Measurements from ENCODE around the gene ZNF570. TPM values are rescaled to one million over a fixed set of nuclear protein-coding genes. Genes with fewer than 3 reads are reported as not detected.

Gene ZNF570
- total RNA-seq, 2 experiments from 2014 or later, result 5.2 to 5.3 TPM

DNA sequence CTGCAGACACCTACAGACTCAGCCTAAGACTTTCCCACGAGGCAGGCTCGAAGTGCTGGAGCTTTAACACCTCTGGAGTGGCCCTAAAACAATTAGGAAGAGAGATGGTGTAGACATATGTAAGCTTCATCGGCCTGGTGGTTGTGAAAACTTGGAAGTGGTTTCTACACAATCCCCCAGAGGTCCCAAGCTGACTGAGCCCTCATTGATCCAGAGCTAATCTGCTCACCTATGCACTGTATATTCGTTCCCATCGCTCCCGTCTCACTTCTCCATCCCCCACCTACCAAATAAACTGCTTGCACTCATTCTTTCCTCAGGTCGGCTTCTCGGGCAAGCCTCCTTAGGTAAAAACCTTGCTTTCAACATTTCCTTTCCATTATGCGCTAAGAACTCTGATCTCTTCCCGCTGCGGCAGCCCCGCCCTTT, 36.8 kb downstream of the ZNF570 start:
- ATAC-seq, result peak; percentile 24
- Mint-ChIP-seq H3K27ac (no peak overlapping the region), H3K4me1 (ENCODE audit: low read depth) (no peaks in the 10 kb centered on the region), H3K36me3 (ENCODE audit: low read depth) (peaks cover 41% of the 10 kb centered on the region), H3K9me3 (peaks cover 27% of the 10 kb centered on the region), H3K27me3 (no peaks in the 10 kb centered on the region), H3K4me3 (no peak overlapping the region)
- DNase-seq, result peak; percentile 11
- CTCF ChIA-PET, result no interaction called here
- POLR2A ChIA-PET, result interaction anchor here (1.0 to 1.6 kb wide), 5 partner anchors 40 to 1127 kb away, joined by 3 to 8 read pairs (median 4); partner anchors contain the start of genes ZFP14, ZNF527, ZNF540 and ZNF569
- intact Hi-C loops (cut with micrococcal nuclease), result no loop called here
- TF ChIP-seq, protein P1, sequence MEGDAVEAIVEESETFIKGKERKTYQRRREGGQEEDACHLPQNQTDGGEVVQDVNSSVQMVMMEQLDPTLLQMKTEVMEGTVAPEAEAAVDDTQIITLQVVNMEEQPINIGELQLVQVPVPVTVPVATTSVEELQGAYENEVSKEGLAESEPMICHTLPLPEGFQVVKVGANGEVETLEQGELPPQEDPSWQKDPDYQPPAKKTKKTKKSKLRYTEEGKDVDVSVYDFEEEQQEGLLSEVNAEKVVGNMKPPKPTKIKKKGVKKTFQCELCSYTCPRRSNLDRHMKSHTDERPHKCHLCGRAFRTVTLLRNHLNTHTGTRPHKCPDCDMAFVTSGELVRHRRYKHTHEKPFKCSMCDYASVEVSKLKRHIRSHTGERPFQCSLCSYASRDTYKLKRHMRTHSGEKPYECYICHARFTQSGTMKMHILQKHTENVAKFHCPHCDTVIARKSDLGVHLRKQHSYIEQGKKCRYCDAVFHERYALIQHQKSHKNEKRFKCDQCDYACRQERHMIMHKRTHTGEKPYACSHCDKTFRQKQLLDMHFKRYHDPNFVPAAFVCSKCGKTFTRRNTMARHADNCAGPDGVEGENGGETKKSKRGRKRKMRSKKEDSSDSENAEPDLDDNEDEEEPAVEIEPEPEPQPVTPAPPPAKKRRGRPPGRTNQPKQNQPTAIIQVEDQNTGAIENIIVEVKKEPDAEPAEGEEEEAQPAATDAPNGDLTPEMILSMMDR (IDR thresholded peaks at IDR 0.05), result no peak

DNA sequence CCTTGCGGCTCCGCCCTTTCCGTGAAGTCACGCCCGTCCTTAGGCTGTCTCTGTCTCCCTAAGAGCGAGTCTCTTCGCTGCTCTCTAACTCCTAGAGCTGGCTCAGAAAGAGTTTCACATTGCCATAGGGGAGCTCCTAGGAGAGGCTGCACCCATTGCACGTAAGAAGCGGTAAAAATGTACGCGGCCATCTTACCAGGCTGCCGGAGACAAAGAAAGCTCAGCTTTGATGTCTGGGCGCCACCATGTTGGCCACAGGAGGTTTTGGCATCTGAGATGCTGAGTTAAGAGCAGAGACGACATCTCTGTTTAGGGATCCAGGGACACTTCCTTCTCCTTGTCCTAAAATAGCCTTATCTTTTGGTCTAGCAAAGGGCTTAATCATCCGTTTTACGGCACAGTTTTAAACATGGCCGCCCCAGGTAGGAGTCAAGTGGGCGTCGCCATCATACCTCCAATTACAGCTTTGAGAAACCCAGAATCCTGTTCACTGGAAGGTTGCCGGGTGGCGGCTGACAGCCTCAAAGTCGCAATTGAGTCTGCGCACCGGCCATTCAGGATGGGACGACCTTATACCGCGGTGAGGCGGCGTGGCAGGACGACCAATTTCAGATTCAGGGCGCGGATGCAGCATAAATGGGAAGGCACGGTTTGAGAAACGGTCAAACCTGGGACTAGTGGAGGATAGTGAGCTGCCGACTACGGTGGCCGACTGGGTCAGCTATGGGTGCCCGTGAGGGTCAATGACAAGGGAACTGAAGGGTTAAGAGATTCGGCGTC, 37.4 kb downstream of the ZNF570 start, which contains the start of gene ZNF793:
Gene ZNF793, plus strand, starts transcription at position 553 of the 780 bp plus-strand sequence. CDS start 16,501 bp downstream, outside the sequence.
- TF ChIP-seq, protein P1 (IDR thresholded peaks at IDR 0.05), result no peak
- ATAC-seq, result peak; percentile 87
- Mint-ChIP-seq H3K27me3 (no peaks in the 10 kb centered on the region), H3K27ac (no peak within 1 kb of the TSS), H3K36me3 (ENCODE audit: low read depth) (peaks cover 47% of the 10 kb centered on the region), H3K9me3 (peaks cover 27% of the 10 kb centered on the region), H3K4me1 (ENCODE audit: low read depth) (no peaks in the 10 kb centered on the region), H3K4me3 (no peak within 1 kb of the TSS)
- peak; percentile 87 for DNase-seq
- ChIA-PET POLR2A (interaction anchor here (0.7 to 1.6 kb wide), 6 partner anchors 40 to 1128 kb away, joined by 3 to 8 read pairs (median 4); partner anchors contain the start of genes ZFP14, ZNF527, ZNF540 and ZNF569), CTCF (no interaction called here)
- intact Hi-C loops (cut with micrococcal nuclease), result no loop called here

DNA sequence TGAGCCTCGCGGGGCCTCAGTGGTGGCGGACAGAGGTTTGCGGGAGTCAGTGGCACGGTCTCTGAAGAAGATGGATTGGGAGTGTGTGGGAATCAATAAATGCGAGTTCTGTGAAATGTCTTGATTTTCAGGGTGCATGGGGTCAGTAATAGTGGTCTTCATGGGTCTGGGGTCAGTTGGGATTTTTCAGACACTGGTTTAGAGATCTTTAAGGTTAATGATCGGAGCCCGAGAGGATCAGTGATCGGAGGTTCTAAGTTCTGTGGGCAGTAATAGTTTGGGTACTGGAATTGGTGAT, 38.0 kb downstream of the ZNF570 start:
- Mint-ChIP-seq H3K36me3 (ENCODE audit: low read depth) (peaks cover 47% of the 10 kb centered on the region), H3K9me3 (peaks cover 27% of the 10 kb centered on the region), H3K27me3 (no peaks in the 10 kb centered on the region), H3K27ac (no peak overlapping the region), H3K4me1 (ENCODE audit: low read depth) (no peaks in the 10 kb centered on the region), H3K4me3 (no peak overlapping the region)
- POLR2A ChIA-PET, result interaction anchor here (1.0 to 1.6 kb wide), 4 partner anchors 41 to 1129 kb away, joined by 3 to 8 read pairs (median 4); partner anchors contain the start of genes ZFP14, ZNF527, ZNF540 and ZNF569
- ATAC-seq (no peak), DNase-seq (no peak)
- CTCF ChIA-PET, result no interaction called here
- TF ChIP-seq, protein P1 (IDR thresholded peaks at IDR 0.05), result no peak
- intact Hi-C loops (cut with micrococcal nuclease), result no loop called here

DNA sequence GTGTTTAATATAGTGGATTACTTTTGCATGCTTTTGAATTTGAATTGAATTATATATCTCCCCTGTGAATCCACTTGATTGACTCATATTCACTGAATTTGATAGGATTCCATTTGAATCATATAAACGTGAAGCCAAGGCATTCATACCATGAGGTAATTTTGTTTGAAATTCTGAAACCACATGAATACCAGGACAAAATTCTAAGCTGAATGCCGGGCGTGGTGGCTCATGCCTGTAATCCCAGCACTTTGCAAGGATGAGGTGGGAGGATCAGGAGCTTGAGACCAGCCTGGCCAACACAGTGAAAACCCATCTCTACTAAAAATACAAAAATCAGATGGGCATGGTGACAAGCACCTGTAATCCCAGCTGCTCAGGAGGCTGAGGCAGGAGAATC, 42.0 kb downstream of the ZNF570 start:
- Mint-ChIP-seq H3K9me3 (peaks cover 33% of the 10 kb centered on the region), H3K4me3 (no peak overlapping the region), H3K4me1 (ENCODE audit: low read depth) (no peaks in the 10 kb centered on the region), H3K36me3 (ENCODE audit: low read depth) (peaks cover 55% of the 10 kb centered on the region), H3K27ac (no peak overlapping the region), H3K27me3 (no peaks in the 10 kb centered on the region)
- ATAC-seq, result no peak
- intact Hi-C loops (cut with micrococcal nuclease), result no loop called here
- DNase-seq, result no peak
- TF ChIP-seq, protein P1 (IDR thresholded peaks at IDR 0.05), result no peak
- CTCF ChIA-PET, result no interaction called here
- POLR2A ChIA-PET, result no interaction called here

DNA sequence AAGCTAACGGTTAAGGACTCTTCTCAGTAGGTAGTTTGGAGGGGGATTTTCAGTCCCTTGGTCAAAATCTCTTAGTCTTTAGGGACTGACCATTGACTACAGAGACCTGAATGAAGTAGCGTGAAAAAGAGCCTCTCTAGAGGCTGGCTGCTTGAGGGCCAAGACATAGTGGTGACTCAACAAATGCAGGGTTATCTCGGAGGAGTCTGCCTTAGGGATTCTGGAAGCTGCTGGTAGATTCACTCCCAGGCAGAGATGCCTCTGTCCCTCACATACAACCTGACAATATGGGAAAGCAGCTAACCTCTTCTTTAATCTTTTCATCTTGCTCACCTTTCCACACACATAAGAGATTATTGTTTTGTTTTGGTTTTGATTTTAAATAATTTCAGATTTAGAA, 42.7 kb downstream of the ZNF570 start:
- POLR2A ChIA-PET, result no interaction called here
- H3K27me3 Mint-ChIP-seq, result no peaks in the 10 kb centered on the region
- intact Hi-C loops (cut with micrococcal nuclease), result no loop called here
- no peak for ATAC-seq
- H3K4me1 Mint-ChIP-seq (ENCODE audit: low read depth), result no peaks in the 10 kb centered on the region
- DNase-seq, result no peak
- no peak overlapping the region for H3K4me3 Mint-ChIP-seq
- no peak overlapping the region for H3K27ac Mint-ChIP-seq
- CTCF ChIA-PET, result no interaction called here
- peaks cover 36% of the 10 kb centered on the region for H3K9me3 Mint-ChIP-seq
- H3K36me3 Mint-ChIP-seq (ENCODE audit: low read depth), result peaks cover 61% of the 10 kb centered on the region
- TF ChIP-seq, protein P1 (IDR thresholded peaks at IDR 0.05), result no peak

Measured in activated CD8-positive, alpha-beta T cell treated with anti-CD3 and anti-CD28 coated beads for 36 hours (primary cell).